HL-60/S4 treated with retinoic acid at 250 ng/mL for 4 days and 3 days (cell line): ENCODE results near the gene SHROOM2.

Source experiments
- in situ Hi-C: fragments of 300-500 bp; cut with MboI; formaldehyde crosslinking; loops from 2 replicates; pipeline ENCODE4 v1.7.0; 2022; ENCODE audit warnings: low sequenced_read_pairs

The SHROOM2 gene

DNA sequence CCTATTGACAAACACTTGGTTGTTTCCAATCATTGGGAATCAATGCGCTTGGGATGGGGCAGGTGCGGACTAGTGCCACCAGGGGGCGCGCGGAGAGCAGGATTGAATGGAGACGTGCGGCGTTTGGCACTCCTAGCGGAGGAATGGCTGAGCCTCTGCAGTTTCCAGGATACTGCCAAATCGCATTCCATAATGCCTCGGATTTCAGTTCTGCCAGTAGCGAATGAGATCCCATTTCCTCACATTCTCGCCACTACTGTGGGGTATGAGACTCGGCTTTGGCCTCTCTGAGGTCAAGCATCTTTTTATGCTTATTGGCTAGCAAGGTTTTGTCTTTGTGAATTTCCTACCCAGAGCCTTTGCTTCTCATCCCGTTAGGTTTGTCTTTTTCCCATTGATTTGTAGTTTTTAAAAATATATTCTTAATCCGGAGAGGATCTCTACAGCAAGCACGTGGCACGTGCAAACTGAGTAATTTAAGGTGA, 209.7 kb downstream of the SHROOM2 start:
- in situ Hi-C loops, result loop anchor here (25.0 kb wide), 1 partner anchor 116 kb away; no protein-coding TSS in a partner anchor

DNA sequence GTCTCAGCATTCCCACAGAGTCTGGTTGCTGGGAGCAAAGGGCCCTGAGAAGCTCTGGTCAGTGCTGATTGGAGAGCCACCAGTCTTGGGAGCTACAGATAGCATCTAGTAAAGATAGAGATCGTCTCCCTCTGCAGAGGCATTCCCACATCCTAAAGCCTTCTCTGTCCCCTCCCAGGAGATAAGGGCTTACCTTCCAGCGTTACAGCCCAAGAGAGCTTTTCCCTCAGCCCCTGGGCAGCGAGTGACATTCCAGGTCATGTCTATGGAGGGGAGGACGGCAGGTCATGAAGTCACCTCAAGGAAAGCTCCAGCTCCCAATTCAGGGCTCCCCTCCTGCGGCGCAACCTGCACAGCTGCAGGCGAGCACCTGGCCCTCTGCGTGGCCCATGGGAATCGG, 210.8 kb downstream of the SHROOM2 start:
- in situ Hi-C loops, result loop anchor here (25.0 kb wide), 1 partner anchor 115 kb away; no protein-coding TSS in a partner anchor

DNA sequence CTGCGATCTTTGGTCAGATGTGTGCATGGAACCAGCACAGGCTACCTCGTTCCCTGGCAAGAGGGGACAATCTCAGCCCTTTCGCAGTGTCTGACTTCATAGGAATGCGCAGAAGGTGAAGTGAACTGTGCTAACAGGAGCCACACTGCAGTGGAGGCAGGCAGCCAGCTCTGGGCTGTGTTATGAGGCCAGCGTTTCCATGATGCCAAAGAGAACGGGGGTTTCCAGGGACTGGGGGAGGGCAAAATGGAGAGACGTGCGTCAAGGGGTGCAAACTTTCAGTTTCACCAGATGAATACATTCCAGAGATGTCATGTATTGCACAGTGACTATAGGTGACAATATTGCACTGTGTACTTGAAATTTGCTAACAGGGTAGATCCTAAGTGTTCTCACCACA, 211.3 kb downstream of the SHROOM2 start:
- in situ Hi-C loops, result loop anchor here (25.0 kb wide), 1 partner anchor 115 kb away; no protein-coding TSS in a partner anchor
